A549 (cell line): ENCODE measurements around the gene ADPRHL1. TPM values are rescaled to one million over a fixed set of nuclear protein-coding genes. Genes with fewer than 3 reads are reported as not detected.

Experiments
- ATAC-seq, 2 experiments: fragments of 200-7000 bp in 1 of 2; fragments of >200 bp in 1 of 2; cut with Nextera tagmentation in 1 of 2; cut with Tn5 transposase in 1 of 2; 3 replicates each; pipeline versions ENCODE4 v1.8.0 to v1.9.1; 2018 to 2020; ENCODE audit warnings: mild to moderate bottlenecking in 1 of 2, moderate library complexity in 1 of 2
- CTCF ChIA-PET: fragments of 300-600 bp; sonication (Branson Sonifier 250); formaldehyde crosslinking; extraction: SDS; loops from one replicate; lab custom pipeline; 2021; ENCODE audit warnings: antibody characterized with exemption, inconsistent platforms; lab: Yijun Ruan, JAX
- POLR2A ChIA-PET: fragments of 350-600 bp; formaldehyde crosslinking; extraction: SDS; loops from one replicate; lab custom pipeline; 2021; ENCODE audit warnings: antibody characterized with exemption, inconsistent platforms; lab: Yijun Ruan, JAX
- DNase-seq, 2 experiments: peaks; one replicate each; pipeline versions ENCODE4 v3.0.0 to v3.0.0-alpha.2; 2011 to 2016; ENCODE audit warnings: low read depth in 1 of 2, low spot score in 1 of 2
- FAIRE-seq: peaks from 2 replicates; lab custom pipeline; 2011; peaks lifted over from hg19 to GRCh38; lab: Jason Lieb, UNC
- H3K27ac ChIP-seq, 2 experiments: fragments of >200 bp; sonication (Bioruptor Twin); formaldehyde crosslinking; 3 replicates each; pipeline ENCODE4 v1.5.1; 2016 to 2017
- H3K4me1 ChIP-seq: fragments of >200 bp; sonication (Bioruptor Twin); formaldehyde crosslinking; 3 replicates; pipeline ENCODE4 v1.6.1; 2016
- H3K4me2 ChIP-seq: fragments of >200 bp; sonication (Bioruptor Twin); formaldehyde crosslinking; 3 replicates; pipeline ENCODE4 v1.6.1; 2016
- H3K4me3 ChIP-seq: fragments of >200 bp; sonication (Bioruptor Twin); formaldehyde crosslinking; 3 replicates; pipeline ENCODE4 v1.5.1; 2016
- H3K9me3 ChIP-seq: fragments of >200 bp; sonication (Bioruptor Twin); formaldehyde crosslinking; 3 replicates; pipeline ENCODE4 v1.6.1; 2016
- ATOH8 ChIP-seq: fragments of 250-450 bp; sonication (Bioruptor Pico); IDR thresholded peaks from 2 replicates; pipeline ENCODE4 v1.5.0; 2020; ENCODE audit warnings: low read depth, mild to moderate bottlenecking, moderate library complexity
- CBX8 ChIP-seq: fragments of 200-600 bp; sonication (generic); IDR thresholded peaks from 2 replicates; pipeline ENCODE4 v1.6.1; 2016
- CHD2 ChIP-seq: fragments of 150-350 bp; IDR thresholded peaks from 2 replicates; pipeline ENCODE4 v1.6.1; 2014; ENCODE audit warnings: low read length; ENCODE audit not compliant: partially characterized antibody
- CTCF ChIP-seq: fragments of >200 bp; sonication (Bioruptor Twin); formaldehyde crosslinking; IDR thresholded peaks from 3 replicates; pipeline ENCODE4 v1.5.1; 2016
- EHMT2 ChIP-seq: fragments of 200-600 bp; sonication (generic); IDR thresholded peaks from 2 replicates; pipeline ENCODE4 v1.6.1; 2016; ENCODE audit warnings: antibody characterized with exemption, low read depth, mild to moderate bottlenecking, moderate library complexity
- ESRRA ChIP-seq: fragments of 150-350 bp; IDR thresholded peaks from 2 replicates; pipeline ENCODE4 v1.6.1; 2014; ENCODE audit warnings: mild to moderate bottlenecking, low read length, borderline replicate concordance
- FOSL2 ChIP-seq, 2 experiments: fragments of 450-650 bp in 1 of 2; fragments of >200 bp in 1 of 2; sonication (Bioruptor Twin) in 1 of 2; formaldehyde crosslinking; IDR thresholded peaks; 2 replicates each; pipeline versions ENCODE4 v1.5.0 to v1.6.1; 2016 to 2020; ENCODE audit warnings: mild to moderate bottlenecking in 1 of 2, moderate library complexity in 1 of 2
- HEYL ChIP-seq: fragments of 250-450 bp; sonication (Bioruptor Pico); IDR thresholded peaks from 2 replicates; pipeline ENCODE4 v1.8.0; 2021; ENCODE audit warnings: mild to moderate bottlenecking, moderate library complexity
- HMGXB4 ChIP-seq: fragments of 250-450 bp; sonication (Bioruptor Pico); IDR thresholded peaks from 2 replicates; pipeline ENCODE4 v1.5.0; 2021; ENCODE audit warnings: mild to moderate bottlenecking, moderate library complexity, borderline replicate concordance
- JUN ChIP-seq, 2 experiments: fragments of >200 bp; sonication (Bioruptor Twin); formaldehyde crosslinking; IDR thresholded peaks; 2 replicates in 1 of 2; 3 replicates in 1 of 2; pipeline ENCODE4 v1.6.1; 2016 to 2017
- KDM1A ChIP-seq: fragments of 200-600 bp; sonication (generic); IDR thresholded peaks from 2 replicates; pipeline ENCODE4 v1.6.1; 2016; ENCODE audit warnings: low read depth, mild to moderate bottlenecking
- NR3C1 ChIP-seq: fragments of >200 bp; sonication (Bioruptor Twin); formaldehyde crosslinking; IDR thresholded peaks from 3 replicates; pipeline ENCODE4 v1.6.1; 2017
- POLR2A ChIP-seq: IDR thresholded peaks from 2 replicates; pipeline ENCODE4 v1.6.1; 2012; ENCODE audit warnings: mild to moderate bottlenecking, low read length
- RNF2 ChIP-seq: fragments of 200-600 bp; sonication (generic); IDR thresholded peaks from 2 replicates; pipeline ENCODE4 v1.6.1; 2016; ENCODE audit warnings: low read depth, mild to moderate bottlenecking, antibody characterized with exemption, moderate library complexity, borderline replicate concordance
- ZFP36 ChIP-seq: fragments of 450-650 bp; IDR thresholded peaks from 2 replicates; pipeline ENCODE4 v1.6.1; 2014; ENCODE audit warnings: borderline replicate concordance; ENCODE audit not compliant: partially characterized antibody
- ZSCAN20 ChIP-seq: fragments of 250-450 bp; sonication (Bioruptor Pico); IDR thresholded peaks from 2 replicates; pipeline ENCODE4 v1.8.0; 2022; ENCODE audit warnings: mild to moderate bottlenecking, moderate library complexity
- WGBS: methylation state at CpG from one replicate; pipeline ENCODE4 v1.1.6; 2017; ENCODE audit errors: missing lambda C conversion rate; 5-methylcytosine and 5-hydroxymethylcytosine counted together
- polyA plus RNA-seq, 4 experiments: library from polyadenylated mRNA; depleted of rRNA in 3 of 4; stranded (reverse); fragments of >200 nt; fragmentation: RNase III in 1 of 4; extraction: RNeasy Plus Mini Kit Qiagen cat#74134 plus additional on column Dnase treatment in 1 of 4; gene quantifications; 2 replicates in 3 of 4; 3 replicates in 1 of 4; pipeline ENCODE4 v1.2.3, GENCODE V29; 2011 to 2017
- TF ChIP-seq, protein P1 (sequence below): fragments of >200 bp; sonication (Bioruptor Twin); formaldehyde crosslinking; IDR thresholded peaks from 3 replicates; pipeline ENCODE4 v1.6.1; 2016
- TF ChIP-seq, protein P2 (sequence below): fragments of 150-350 bp; IDR thresholded peaks from 2 replicates; pipeline ENCODE4 v1.6.1; 2014; ENCODE audit warnings: low read depth, mild to moderate bottlenecking, low read length
- TF ChIP-seq, protein P3 (sequence below): IDR thresholded peaks from 2 replicates; pipeline ENCODE4 v1.6.1; 2012; ENCODE audit warnings: low read depth, borderline replicate concordance
- TF ChIP-seq, protein P4 (sequence below): fragments of >200 bp; sonication (Bioruptor Twin); formaldehyde crosslinking; IDR thresholded peaks from 2 replicates; pipeline ENCODE4 v1.6.1; 2016
- TF ChIP-seq, protein P5 (sequence below): IDR thresholded peaks from 2 replicates; pipeline ENCODE4 v1.6.1; 2012

ADPRHL1 gene
- polyA plus RNA-seq, 2 of the 4 experiments (the other 2 are of a cell fraction) = 11.0 to 11.4 TPM

DNA sequence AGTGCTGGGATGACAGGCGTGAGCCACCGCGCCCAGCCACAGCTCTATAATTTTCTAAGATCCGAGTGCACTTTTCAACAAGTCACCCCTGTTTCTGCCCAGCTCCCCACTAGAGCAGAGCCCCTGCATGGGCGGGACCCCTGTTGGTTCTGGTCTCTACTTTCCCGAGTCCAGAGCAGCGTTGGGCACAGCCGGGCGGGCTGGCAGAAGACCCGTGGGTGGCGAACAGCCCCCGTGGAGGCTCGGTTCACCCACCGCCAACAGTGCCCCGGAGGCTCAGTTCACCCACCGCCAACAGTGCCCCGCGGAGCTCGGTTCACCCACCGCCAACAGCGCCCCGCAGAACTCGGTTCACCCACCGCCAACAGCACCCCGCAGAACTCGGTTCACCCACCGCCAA lies 40.8 kb downstream of the ADPRHL1 start (continued):
- TF ChIP-seq ESRRA = no peak

- peak; percentile 49 to 63 for DNase-seq
- TF ChIP-seq, protein P1, sequence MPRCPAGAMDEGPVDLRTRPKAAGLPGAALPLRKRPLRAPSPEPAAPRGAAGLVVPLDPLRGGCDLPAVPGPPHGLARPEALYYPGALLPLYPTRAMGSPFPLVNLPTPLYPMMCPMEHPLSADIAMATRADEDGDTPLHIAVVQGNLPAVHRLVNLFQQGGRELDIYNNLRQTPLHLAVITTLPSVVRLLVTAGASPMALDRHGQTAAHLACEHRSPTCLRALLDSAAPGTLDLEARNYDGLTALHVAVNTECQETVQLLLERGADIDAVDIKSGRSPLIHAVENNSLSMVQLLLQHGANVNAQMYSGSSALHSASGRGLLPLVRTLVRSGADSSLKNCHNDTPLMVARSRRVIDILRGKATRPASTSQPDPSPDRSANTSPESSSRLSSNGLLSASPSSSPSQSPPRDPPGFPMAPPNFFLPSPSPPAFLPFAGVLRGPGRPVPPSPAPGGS = no peak
- no peak for TF ChIP-seq FOSL2 (IDR thresholded peaks at IDR 0.05)
- TF ChIP-seq FOSL2 (CRISPR knock-in tag; IDR thresholded peaks at IDR 0.05) = peak; percentile 32; the same call in 1 of the 2 replicates
- TF ChIP-seq HMGXB4 = no peak
- TF ChIP-seq EHMT2 = no peak
- TF ChIP-seq, all 56 proteins: peak for 1
- H3K9me3 ChIP-seq = no peaks in the 10 kb centered on the region
- ChIA-PET CTCF (interaction anchor here (0.7 to 1.1 kb wide), 2 partner anchors 17 to 148 kb away, joined by 3 read pairs; no protein-coding TSS in a partner anchor), POLR2A (interaction anchor here (0.9 kb wide), 1 partner anchor 37 kb away, joined by 4 read pairs; no protein-coding TSS in a partner anchor)
- H3K27ac ChIP-seq = peak overlapping the region; percentile 71 to 77; a peak in 4 of 6 replicates
- FAIRE-seq = no peak
- 0 out of 3 replicates have a peak overlapping the region, but pooled peaks have one; percentile 23 for H3K4me3 ChIP-seq
- H3K4me1 ChIP-seq = peaks cover 20% of the 10 kb centered on the region
- 30% methylated on average over 20 of the region's 30 CpGs for WGBS
- peak; percentile 72 to 75 for ATAC-seq
- peak overlapping the region; percentile 90 for H3K4me2 ChIP-seq
These were observed 41.9 kb downstream of the ADPRHL1 start for GRCh38 chr13:113411216-113412023.

DNA sequence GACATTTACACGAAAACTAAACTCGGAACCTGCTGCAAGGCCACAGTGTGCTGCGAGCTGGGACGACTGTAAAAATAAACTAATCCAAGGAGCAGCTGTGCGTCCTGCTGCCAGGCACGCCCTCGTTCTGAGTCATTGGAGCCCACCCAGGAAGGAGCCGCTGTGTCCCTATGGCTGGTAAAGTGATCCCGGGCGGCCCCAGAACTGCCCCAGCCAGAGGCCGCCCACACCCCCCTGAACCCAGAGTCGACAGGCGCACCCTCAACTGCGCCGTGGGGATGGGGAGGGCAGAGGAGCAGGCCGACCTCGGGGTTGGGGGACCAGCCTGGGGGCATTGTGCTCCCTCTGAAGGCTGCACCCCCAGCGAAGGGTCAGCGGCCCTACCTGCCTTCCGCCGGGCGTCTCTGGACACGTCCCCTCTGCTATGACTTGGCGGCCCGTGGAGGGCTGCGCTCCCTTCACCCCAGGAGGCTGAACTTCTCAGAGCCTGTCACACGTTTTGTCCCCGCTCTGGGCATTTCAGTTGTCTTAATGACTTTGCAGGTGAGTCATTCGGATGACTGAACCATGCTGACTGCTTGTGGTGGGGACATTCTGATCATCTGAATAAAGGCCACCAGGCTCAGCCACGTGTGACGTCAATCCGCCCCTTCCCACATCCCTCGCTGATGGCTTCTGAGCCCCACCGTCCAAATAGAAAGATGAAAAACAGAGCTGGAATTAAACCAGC lies 42.7 kb downstream of the ADPRHL1 start:
- ChIA-PET CTCF (interaction anchor here (1.1 to 2.8 kb wide), 2 partner anchors 16 kb away, joined by 3 to 18 read pairs; no protein-coding TSS in a partner anchor), POLR2A (interaction anchor here (0.9 kb wide), 1 partner anchor 38 kb away, joined by 4 read pairs; no protein-coding TSS in a partner anchor)
- peak overlapping the region; percentile 90 for H3K4me2 ChIP-seq
- H3K4me1 ChIP-seq = peaks cover 20% of the 10 kb centered on the region
- H3K4me3 ChIP-seq = 0 out of 3 replicates have a peak overlapping the region, but pooled peaks have one; percentile 23
- WGBS = 14% methylated on average over 10 of the region's 34 CpGs
- H3K27ac ChIP-seq = peak overlapping the region; percentile 71 to 77; a peak in 4 of 6 replicates
- ATAC-seq = peak; percentile 61 to 75
- no peak for FAIRE-seq
- no peaks in the 10 kb centered on the region for H3K9me3 ChIP-seq
- DNase-seq = peak; percentile 41 to 52
- TF ChIP-seq ATOH8 (CRISPR knock-in tag) (no peak), CTCF (no peak), CHD2 (no peak), CBX8 (no peak), JUN (IDR thresholded peaks at IDR 0.05) (no peak), HEYL (CRISPR knock-in tag) (no peak), RNF2 (no peak), NR3C1 (no peak), KDM1A (no peak), POLR2A (no peak), ZSCAN20 (CRISPR knock-in tag) (no peak), ZFP36 (no peak)
- TF ChIP-seq, protein P2, sequence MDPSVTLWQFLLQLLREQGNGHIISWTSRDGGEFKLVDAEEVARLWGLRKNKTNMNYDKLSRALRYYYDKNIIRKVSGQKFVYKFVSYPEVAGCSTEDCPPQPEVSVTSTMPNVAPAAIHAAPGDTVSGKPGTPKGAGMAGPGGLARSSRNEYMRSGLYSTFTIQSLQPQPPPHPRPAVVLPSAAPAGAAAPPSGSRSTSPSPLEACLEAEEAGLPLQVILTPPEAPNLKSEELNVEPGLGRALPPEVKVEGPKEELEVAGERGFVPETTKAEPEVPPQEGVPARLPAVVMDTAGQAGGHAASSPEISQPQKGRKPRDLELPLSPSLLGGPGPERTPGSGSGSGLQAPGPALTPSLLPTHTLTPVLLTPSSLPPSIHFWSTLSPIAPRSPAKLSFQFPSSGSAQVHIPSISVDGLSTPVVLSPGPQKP = no peak
- TF ChIP-seq, protein P3, sequence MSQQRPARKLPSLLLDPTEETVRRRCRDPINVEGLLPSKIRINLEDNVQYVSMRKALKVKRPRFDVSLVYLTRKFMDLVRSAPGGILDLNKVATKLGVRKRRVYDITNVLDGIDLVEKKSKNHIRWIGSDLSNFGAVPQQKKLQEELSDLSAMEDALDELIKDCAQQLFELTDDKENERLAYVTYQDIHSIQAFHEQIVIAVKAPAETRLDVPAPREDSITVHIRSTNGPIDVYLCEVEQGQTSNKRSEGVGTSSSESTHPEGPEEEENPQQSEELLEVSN = no peak
- TF ChIP-seq, protein P4, sequence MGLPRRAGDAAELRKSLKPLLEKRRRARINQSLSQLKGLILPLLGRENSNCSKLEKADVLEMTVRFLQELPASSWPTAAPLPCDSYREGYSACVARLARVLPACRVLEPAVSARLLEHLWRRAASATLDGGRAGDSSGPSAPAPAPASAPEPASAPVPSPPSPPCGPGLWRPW = no peak
- TF ChIP-seq, protein P5, sequence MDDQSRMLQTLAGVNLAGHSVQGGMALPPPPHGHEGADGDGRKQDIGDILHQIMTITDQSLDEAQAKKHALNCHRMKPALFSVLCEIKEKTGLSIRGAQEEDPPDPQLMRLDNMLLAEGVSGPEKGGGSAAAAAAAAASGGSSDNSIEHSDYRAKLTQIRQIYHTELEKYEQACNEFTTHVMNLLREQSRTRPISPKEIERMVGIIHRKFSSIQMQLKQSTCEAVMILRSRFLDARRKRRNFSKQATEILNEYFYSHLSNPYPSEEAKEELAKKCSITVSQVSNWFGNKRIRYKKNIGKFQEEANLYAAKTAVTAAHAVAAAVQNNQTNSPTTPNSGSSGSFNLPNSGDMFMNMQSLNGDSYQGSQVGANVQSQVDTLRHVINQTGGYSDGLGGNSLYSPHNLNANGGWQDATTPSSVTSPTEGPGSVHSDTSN = no peak
